Activated naive CD4-positive, alpha-beta T cell treated with anti-CD3 and anti-CD28 coated beads, Interleukin-2, amount 50 U/mL, for 24 hours (primary cell): ENCODE measurements around the gene MTM1.

Experiments used
- H3K27ac Mint-ChIP-seq: one replicate; pipeline ENCODE4 v1.8.0; 2021; ENCODE audit warnings: mild to moderate bottlenecking, mixed read lengths
- H3K27me3 Mint-ChIP-seq: one replicate; pipeline ENCODE4 v1.8.0; 2021; ENCODE audit warnings: mixed read lengths
- H3K36me3 Mint-ChIP-seq: one replicate; pipeline ENCODE4 v1.8.0; 2021; ENCODE audit warnings: mixed read lengths
- H3K4me1 Mint-ChIP-seq: one replicate; pipeline ENCODE4 v1.8.0; 2021; ENCODE audit warnings: mixed read lengths
- H3K4me3 Mint-ChIP-seq: one replicate; pipeline ENCODE4 v1.8.0; 2021; ENCODE audit warnings: mild to moderate bottlenecking, mixed read lengths
- H3K9me3 Mint-ChIP-seq: one replicate; pipeline ENCODE4 v1.8.0; 2021; ENCODE audit warnings: mixed read lengths

The MTM1 gene

GRCh38 chrX:150573106-150573505, 4.7 kb downstream of the MTM1 start:
- no peaks in the 10 kb centered on the region for H3K9me3 Mint-ChIP-seq
- H3K4me1 Mint-ChIP-seq = peaks cover 82% of the 10 kb centered on the region
- no peaks in the 10 kb centered on the region for H3K27me3 Mint-ChIP-seq
- H3K27ac Mint-ChIP-seq = peak overlapping the region; percentile 98
- no peaks in the 10 kb centered on the region for H3K36me3 Mint-ChIP-seq
- H3K4me3 Mint-ChIP-seq = peak overlapping the region; percentile 81

- peak overlapping the region; percentile 81 for H3K4me3 Mint-ChIP-seq
- H3K36me3 Mint-ChIP-seq = no peaks in the 10 kb centered on the region
- no peaks in the 10 kb centered on the region for H3K27me3 Mint-ChIP-seq
Observed at GRCh38 chrX:150573702-150574101, 5.3 kb downstream of the MTM1 start.

GRCh38 chrX:150574559-150575418, 6.4 kb downstream of the MTM1 start:
- Mint-ChIP-seq H3K4me3 (peak overlapping the region; percentile 80), H3K27ac (peak overlapping the region; percentile 98), H3K27me3 (no peaks in the 10 kb centered on the region), H3K36me3 (no peaks in the 10 kb centered on the region), H3K9me3 (no peaks in the 10 kb centered on the region), H3K4me1 (peaks cover 81% of the 10 kb centered on the region)

More at GRCh38 chrX:150573702-150574101, 5.3 kb downstream of the MTM1 start:
- H3K27ac Mint-ChIP-seq = peak overlapping the region; percentile 98
- peaks cover 84% of the 10 kb centered on the region for H3K4me1 Mint-ChIP-seq
- no peaks in the 10 kb centered on the region for H3K9me3 Mint-ChIP-seq

DNA sequence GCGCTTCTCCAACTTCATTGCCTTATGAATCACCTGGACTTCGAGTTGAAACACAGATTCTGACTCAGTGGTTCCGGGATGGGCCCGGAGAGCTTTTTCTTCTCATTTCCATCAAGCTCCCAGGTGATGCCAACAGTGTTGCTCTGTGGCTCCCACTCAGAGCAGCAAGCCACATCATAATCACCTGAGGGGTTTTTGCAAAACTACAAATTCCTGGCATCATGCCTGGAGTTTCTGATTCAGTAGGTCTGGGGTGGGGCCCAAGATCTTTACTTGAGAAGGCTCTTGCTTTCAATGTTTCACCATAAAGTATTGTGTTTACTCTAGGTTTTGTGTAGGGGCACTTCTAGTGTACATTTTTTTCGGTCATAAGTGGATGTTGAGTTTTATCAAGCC, 7.0 kb downstream of the MTM1 start:
- Mint-ChIP-seq H3K27ac (peak overlapping the region; percentile 98), H3K4me1 (peaks cover 82% of the 10 kb centered on the region), H3K4me3 (peak overlapping the region; percentile 80), H3K9me3 (no peaks in the 10 kb centered on the region), H3K27me3 (no peaks in the 10 kb centered on the region), H3K36me3 (peaks cover 1% of the 10 kb centered on the region)

DNA sequence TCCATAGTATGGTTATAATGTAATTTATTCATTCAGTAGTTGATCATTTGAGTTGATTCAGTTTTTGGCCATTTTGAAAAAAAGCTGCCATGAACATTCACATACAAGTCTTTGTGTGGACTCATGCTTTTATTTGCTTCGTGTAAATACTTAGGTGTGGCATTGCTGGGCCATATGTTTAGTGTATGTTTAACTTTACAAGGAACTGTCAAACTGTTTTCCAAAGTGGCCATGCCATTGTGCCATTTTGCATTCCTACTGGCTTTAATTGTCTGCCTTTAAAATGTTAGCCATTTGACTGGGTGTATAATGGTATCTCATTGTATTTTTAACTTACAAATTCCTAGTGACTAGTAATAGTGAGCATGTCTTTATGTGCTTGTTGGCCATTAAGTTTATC, 8.8 kb downstream of the MTM1 start:
- H3K27me3 Mint-ChIP-seq = no peaks in the 10 kb centered on the region
- H3K4me1 Mint-ChIP-seq = peaks cover 78% of the 10 kb centered on the region
- H3K27ac Mint-ChIP-seq = peak overlapping the region; percentile 98
- H3K4me3 Mint-ChIP-seq = peak overlapping the region; percentile 26
- H3K9me3 Mint-ChIP-seq = no peaks in the 10 kb centered on the region
- H3K36me3 Mint-ChIP-seq = peaks cover 1% of the 10 kb centered on the region

DNA sequence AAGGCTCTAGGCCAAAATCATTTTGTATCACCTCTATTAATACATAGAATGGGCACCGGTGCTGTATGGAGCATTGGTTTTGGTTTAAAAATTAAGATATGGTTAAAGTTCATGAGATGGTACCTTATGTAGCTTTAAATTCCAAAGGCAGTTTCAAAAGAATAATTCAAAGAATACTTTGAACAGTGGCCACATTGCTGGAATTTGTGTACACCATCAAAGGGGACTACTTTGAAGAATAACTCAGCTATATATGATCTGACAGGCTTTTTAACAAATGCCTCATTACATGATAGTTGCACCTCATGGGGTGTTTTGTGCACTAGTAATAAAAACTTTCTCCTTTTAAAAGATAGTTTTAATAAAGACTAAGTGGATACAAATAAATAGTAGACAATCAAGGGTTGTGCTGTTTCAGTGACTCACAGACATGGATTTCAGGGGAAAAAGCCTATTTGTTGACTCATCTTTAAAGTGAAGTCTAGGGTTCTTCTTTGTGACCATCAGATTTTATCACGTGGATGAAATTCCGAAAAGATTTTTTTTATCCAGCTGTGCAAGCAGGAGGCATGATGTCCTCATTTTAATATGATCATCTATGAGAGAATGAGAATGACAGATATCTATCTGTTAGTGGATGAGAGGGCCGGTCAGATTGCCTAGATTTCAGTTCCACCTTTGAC, 12.8 kb downstream of the MTM1 start:
- Mint-ChIP-seq H3K27me3 (no peaks in the 10 kb centered on the region), H3K36me3 (peaks cover 1% of the 10 kb centered on the region), H3K4me1 (peaks cover 57% of the 10 kb centered on the region), H3K27ac (peak overlapping the region; percentile 46), H3K4me3 (no peak overlapping the region), H3K9me3 (no peaks in the 10 kb centered on the region)

DNA sequence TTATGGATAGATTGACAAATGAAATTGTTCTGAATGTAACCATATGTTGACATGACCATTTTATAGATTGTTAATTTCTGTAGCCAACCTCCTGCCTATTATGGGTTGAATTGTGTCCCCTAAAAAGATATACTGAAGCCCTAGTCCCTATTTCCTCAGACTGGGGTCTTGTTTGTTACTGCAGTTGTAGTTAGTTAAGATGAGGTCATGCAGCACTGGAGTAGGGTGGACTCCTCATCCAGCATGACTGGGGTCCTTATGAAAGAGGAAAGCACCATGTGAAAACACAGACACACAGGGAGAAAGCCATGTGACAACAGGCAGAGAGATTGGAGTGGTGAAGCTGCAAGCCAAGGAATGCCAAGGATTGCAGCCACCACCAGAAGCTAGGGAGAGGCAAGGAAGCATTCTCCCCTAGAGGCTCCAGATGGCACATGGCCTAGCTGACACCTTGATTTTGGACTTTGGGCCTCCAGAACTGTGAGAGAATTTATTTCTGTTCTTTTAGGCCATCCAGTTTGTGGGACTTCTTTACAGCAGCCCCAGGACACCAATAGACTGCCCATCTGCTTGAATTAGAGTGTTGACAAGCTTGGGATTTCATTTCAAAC, 14.0 kb downstream of the MTM1 start:
- H3K36me3 Mint-ChIP-seq = peaks cover 1% of the 10 kb centered on the region
- no peak overlapping the region for H3K4me3 Mint-ChIP-seq
- no peak overlapping the region for H3K27ac Mint-ChIP-seq
- peaks cover 53% of the 10 kb centered on the region for H3K4me1 Mint-ChIP-seq
- no peaks in the 10 kb centered on the region for H3K27me3 Mint-ChIP-seq
- H3K9me3 Mint-ChIP-seq = no peaks in the 10 kb centered on the region

DNA sequence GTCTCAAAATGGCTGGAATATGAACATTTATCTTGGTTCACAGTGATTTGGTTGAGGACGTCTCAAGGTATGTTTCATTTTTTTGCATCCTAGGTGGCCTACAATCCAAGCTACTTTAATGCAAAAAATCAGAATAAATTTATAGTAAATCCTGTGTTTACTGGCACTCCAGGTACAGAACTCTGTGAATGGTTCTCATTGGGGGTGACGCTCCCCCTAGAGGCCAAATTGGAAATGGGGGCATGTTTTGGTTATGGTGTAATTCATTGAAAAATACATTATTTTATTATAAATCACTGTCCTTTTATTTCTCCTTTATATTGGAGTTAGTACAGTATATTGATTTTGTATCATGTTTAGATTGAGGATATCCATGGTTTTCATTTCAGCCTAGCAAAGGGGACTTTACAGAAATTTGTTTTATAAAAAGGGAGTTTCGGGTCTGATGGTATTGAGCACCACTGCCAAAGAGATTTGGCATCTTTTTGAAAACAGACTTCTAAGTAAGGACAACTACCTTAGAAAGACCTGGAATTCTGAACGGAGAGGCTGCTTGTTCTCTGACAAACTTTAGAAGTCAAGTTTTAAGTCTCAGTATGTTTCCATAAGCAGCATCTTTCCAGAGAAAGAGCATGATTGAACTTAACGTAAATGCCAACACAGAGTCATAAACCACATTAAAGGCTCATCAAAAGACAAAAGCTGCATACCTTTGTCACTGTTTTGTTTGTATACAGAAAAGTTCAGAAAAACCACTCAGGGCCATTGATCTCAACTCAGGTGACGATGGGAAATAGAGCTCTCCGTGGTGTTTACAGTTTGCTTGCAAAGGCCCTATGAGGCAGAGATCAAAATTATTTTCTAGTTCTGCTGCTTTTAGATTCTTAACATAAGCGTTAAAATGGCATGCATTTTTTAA, 19.4 kb downstream of the MTM1 start:
- Mint-ChIP-seq H3K4me3 (no peak overlapping the region), H3K9me3 (no peaks in the 10 kb centered on the region), H3K27ac (no peak overlapping the region), H3K27me3 (no peaks in the 10 kb centered on the region), H3K36me3 (no peaks in the 10 kb centered on the region), H3K4me1 (peaks cover 25% of the 10 kb centered on the region)

GRCh38 chrX:150594584-150594983, 26.2 kb downstream of the MTM1 start:
- no peaks in the 10 kb centered on the region for H3K27me3 Mint-ChIP-seq
- peaks cover 5% of the 10 kb centered on the region for H3K4me1 Mint-ChIP-seq
- no peaks in the 10 kb centered on the region for H3K9me3 Mint-ChIP-seq
- peaks cover 1% of the 10 kb centered on the region for H3K36me3 Mint-ChIP-seq
- H3K4me3 Mint-ChIP-seq = no peak overlapping the region
- H3K27ac Mint-ChIP-seq = no peak overlapping the region

DNA sequence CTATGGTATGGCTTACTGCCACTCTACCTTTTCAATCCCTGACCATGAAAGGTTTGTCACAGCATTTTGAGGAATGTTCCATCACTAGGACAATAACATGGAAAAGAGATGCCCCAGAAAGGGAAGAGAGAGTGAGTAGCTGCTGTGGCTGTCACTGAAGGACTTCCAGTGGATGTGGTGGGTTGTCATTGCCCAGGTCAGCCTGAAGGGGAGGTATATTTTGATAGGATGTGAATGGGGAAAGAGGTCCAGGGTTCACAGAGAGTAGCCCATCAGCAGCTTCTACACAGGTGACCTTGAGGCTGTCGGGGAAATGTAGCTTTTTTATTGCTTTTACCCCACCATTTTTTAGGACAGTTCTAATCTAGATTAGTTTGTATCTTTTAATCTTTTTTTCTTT, 30.8 kb downstream of the MTM1 start:
- peaks cover 6% of the 10 kb centered on the region for H3K36me3 Mint-ChIP-seq
- no peak overlapping the region for H3K4me3 Mint-ChIP-seq
- peaks cover 5% of the 10 kb centered on the region for H3K4me1 Mint-ChIP-seq
- H3K27me3 Mint-ChIP-seq = no peaks in the 10 kb centered on the region
- no peak overlapping the region for H3K27ac Mint-ChIP-seq
- no peaks in the 10 kb centered on the region for H3K9me3 Mint-ChIP-seq

GRCh38 chrX:150602296-150602695, 33.9 kb downstream of the MTM1 start:
- Mint-ChIP-seq H3K36me3 (peaks cover 7% of the 10 kb centered on the region), H3K27me3 (no peaks in the 10 kb centered on the region), H3K4me3 (no peak overlapping the region), H3K9me3 (no peaks in the 10 kb centered on the region), H3K4me1 (no peaks in the 10 kb centered on the region), H3K27ac (no peak overlapping the region)

GRCh38 chrX:150602743-150603142, 34.3 kb downstream of the MTM1 start:
- Mint-ChIP-seq H3K4me1 (no peaks in the 10 kb centered on the region), H3K9me3 (no peaks in the 10 kb centered on the region), H3K27me3 (no peaks in the 10 kb centered on the region), H3K4me3 (no peak overlapping the region), H3K27ac (peak overlapping the region; percentile 5), H3K36me3 (peaks cover 10% of the 10 kb centered on the region)

DNA sequence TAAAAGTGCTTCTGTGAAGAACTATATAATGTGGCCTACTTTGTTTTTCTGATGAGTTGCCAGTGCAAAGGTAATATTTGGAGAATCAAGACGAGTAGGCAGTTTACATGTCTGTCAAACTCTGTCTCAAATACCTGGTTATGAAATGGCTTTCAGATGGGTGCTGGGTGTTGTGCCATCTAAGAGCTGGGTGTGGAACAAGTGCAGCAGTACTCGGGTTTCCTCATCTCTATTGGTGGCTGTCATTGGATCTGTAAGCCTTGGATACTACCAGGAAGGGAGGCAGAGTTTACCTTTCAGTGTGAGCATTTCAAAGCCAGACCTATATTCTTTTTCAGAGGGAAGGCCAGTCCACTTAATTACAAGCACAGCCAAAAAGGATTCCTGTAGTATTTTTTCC, 37.2 kb downstream of the MTM1 start:
- no peak overlapping the region for H3K4me3 Mint-ChIP-seq
- no peak overlapping the region for H3K27ac Mint-ChIP-seq
- no peaks in the 10 kb centered on the region for H3K9me3 Mint-ChIP-seq
- H3K4me1 Mint-ChIP-seq = no peaks in the 10 kb centered on the region
- H3K36me3 Mint-ChIP-seq = peaks cover 12% of the 10 kb centered on the region
- no peaks in the 10 kb centered on the region for H3K27me3 Mint-ChIP-seq

GRCh38 chrX:150607201-150607600, 38.8 kb downstream of the MTM1 start:
- H3K27me3 Mint-ChIP-seq = no peaks in the 10 kb centered on the region
- H3K4me1 Mint-ChIP-seq = no peaks in the 10 kb centered on the region
- no peaks in the 10 kb centered on the region for H3K9me3 Mint-ChIP-seq
- no peak overlapping the region for H3K4me3 Mint-ChIP-seq
- peak overlapping the region; percentile 60 for H3K27ac Mint-ChIP-seq
- peaks cover 11% of the 10 kb centered on the region for H3K36me3 Mint-ChIP-seq

GRCh38 chrX:150610043-150610442, 41.6 kb downstream of the MTM1 start:
- no peak overlapping the region for H3K4me3 Mint-ChIP-seq
- no peaks in the 10 kb centered on the region for H3K27me3 Mint-ChIP-seq
- no peaks in the 10 kb centered on the region for H3K9me3 Mint-ChIP-seq
- H3K27ac Mint-ChIP-seq = no peak overlapping the region
- H3K36me3 Mint-ChIP-seq = peaks cover 10% of the 10 kb centered on the region
- H3K4me1 Mint-ChIP-seq = no peaks in the 10 kb centered on the region
